OCI-LY3 (cell line): Measurements from ENCODE around the gene CLSTN2.

Experiments
- CTCF ChIP-seq: fragments of 200-600, 300-600 bp; sonication (generic); IDR thresholded peaks from 2 replicates; pipeline ENCODE4 v1.5.1; 2014; ENCODE audit warnings: antibody characterized with exemption, low read length, low read depth
- EZH2phosphoT487 ChIP-seq: fragments of 200-600 bp; shearing (Covaris generic); IDR thresholded peaks from 2 replicates; pipeline ENCODE4 v1.6.1; 2018; ENCODE audit warnings: antibody characterized with exemption, mixed run types, low read depth

DNA sequence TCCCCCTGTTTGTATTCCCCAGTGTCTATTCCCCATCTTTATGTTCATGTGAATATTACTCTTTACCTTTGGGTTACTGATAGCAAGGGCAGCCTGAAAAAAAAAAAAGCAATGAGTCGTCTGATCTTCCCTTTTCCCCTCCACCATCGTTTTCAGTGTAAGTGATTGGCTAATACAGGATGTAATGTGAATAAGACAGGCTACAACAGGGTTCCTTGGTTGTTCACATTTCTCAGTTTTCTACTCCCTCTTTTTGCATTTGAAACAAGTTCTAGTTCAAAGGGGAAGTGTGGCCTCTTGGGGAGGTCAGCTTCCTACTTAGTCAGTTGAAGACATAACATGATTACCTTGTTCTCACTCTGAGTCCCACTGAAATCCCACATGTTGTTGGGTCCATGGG is 464.9 kb downstream of the CLSTN2 start:
- TF ChIP-seq CTCF (no peak), EZH2phosphoT487 (no peak)
